ENCODE data around the gene GNGT2.

GNGT2 gene

GRCh38 chr17:49241040-49241439, 30.7 kb upstream of the GNGT2 start:
- no peak for DNase-seq (ENCODE audit: low read depth)
- no peak for TF ChIP-seq CTCF (IDR thresholded peaks at IDR 0.05; ENCODE audit: control insufficient read depth, insufficient read depth, low read depth, low read length, missing control alignments)

GRCh38 chr17:49240619-49241018, 30.2 kb upstream of the GNGT2 start:
- no peak for TF ChIP-seq CTCF (IDR thresholded peaks at IDR 0.05; ENCODE audit: control insufficient read depth, insufficient read depth, low read depth, low read length, missing control alignments)
- no peak for DNase-seq (ENCODE audit: low read depth)
- no peak overlapping the region for H3K4me3 ChIP-seq (ENCODE audit: control insufficient read depth, low read depth, low read length)

More at GRCh38 chr17:49241040-49241439, 30.7 kb upstream of the GNGT2 start:
- no peak overlapping the region for H3K4me3 ChIP-seq (ENCODE audit: control insufficient read depth, low read depth, low read length)

GRCh38 chr17:49239963-49240362, 29.6 kb upstream of the GNGT2 start:
- TF ChIP-seq CTCF (IDR thresholded peaks at IDR 0.05; ENCODE audit: control insufficient read depth, insufficient read depth, low read depth, low read length, missing control alignments): no peak
- DNase-seq (ENCODE audit: low read depth): no peak

GRCh38 chr17:49235896-49236295, 25.5 kb upstream of the GNGT2 start:
- no peak for DNase-seq (ENCODE audit: low read depth)
- no peak for TF ChIP-seq CTCF (IDR thresholded peaks at IDR 0.05; ENCODE audit: control insufficient read depth, insufficient read depth, low read depth, low read length, missing control alignments)
- no peak overlapping the region for H3K4me3 ChIP-seq (ENCODE audit: control insufficient read depth, low read depth, low read length)

More at GRCh38 chr17:49239963-49240362, 29.6 kb upstream of the GNGT2 start:
- H3K4me3 ChIP-seq (ENCODE audit: control insufficient read depth, low read depth, low read length): no peak overlapping the region

GRCh38 chr17:49234509-49235080, 24.2 kb upstream of the GNGT2 start:
- no peak overlapping the region for H3K4me3 ChIP-seq (ENCODE audit: control insufficient read depth, low read depth, low read length)
- TF ChIP-seq CTCF (IDR thresholded peaks at IDR 0.05; ENCODE audit: control insufficient read depth, insufficient read depth, low read depth, low read length, missing control alignments): no peak
- DNase-seq (ENCODE audit: low read depth): no peak

- no peak for DNase-seq (ENCODE audit: low read depth)
- no peak for TF ChIP-seq CTCF (IDR thresholded peaks at IDR 0.05; ENCODE audit: control insufficient read depth, insufficient read depth, low read depth, low read length, missing control alignments)
- H3K4me3 ChIP-seq (ENCODE audit: control insufficient read depth, low read depth, low read length): no peak overlapping the region
Observed at GRCh38 chr17:49231563-49231894, 21.2 kb upstream of the GNGT2 start.

Data from AG09309 (cell line).